Body of pancreas (tissue), 4 donors: Measurements from ENCODE around the gene CFAP107. TPM values are rescaled to one million over a fixed set of nuclear protein-coding genes. Genes with fewer than 3 reads are reported as not detected.

Source experiments
- ATAC-seq: fragments of 150-250 bp; one replicate; pipeline ENCODE4 v1.9.1; 2016
- DNase-seq, 4 donors: peaks; one replicate each; pipeline ENCODE4 v3.0.0-alpha.2; 2019
- H3K27ac ChIP-seq, 4 donors: fragments of 200-600 bp; sonication (generic); 1 replicate in 3 of 4; 2 replicates in 1 of 4; pipeline versions ENCODE4 v1.5.1 to v1.6.1; 2016 to 2019; ENCODE audit warnings: mild to moderate bottlenecking in 1 of 4, mixed read lengths in 1 of 4, moderate library complexity in 1 of 4
- H3K27me3 ChIP-seq, 2 donors: fragments of 200-600 bp; sonication (generic); one replicate each; pipeline ENCODE4 v1.6.0; 2016; ENCODE audit warnings: mild to moderate bottlenecking in 1 of 2
- H3K36me3 ChIP-seq, 2 donors: fragments of 200-600 bp; sonication (generic); replicated peaks in 1 of 2; 2 replicates each; pipeline ENCODE4 v1.5.1; 2016; ENCODE audit warnings: low read depth in 2 of 2; ENCODE audit not compliant: insufficient read depth in 1 of 2
- H3K4me1 ChIP-seq: fragments of 200-600 bp; sonication (generic); one replicate; pipeline ENCODE4 v1.6.0; 2016
- H3K4me3 ChIP-seq, 2 donors: fragments of 200-600 bp; sonication (generic); 1 replicate in 1 of 2; 2 replicates in 1 of 2; pipeline ENCODE4 v1.5.1; 2016 to 2019
- H3K9me3 ChIP-seq, 3 donors: fragments of 200-600 bp; sonication (generic); 1 replicate in 2 of 3; 2 replicates in 1 of 3; pipeline ENCODE4 v1.5.1; 2016
- POLR2A ChIP-seq, 3 donors: fragments of 450-650 bp; IDR thresholded peaks; one replicate each; pipeline ENCODE4 v1.6.1; 2016; ENCODE audit warnings: antibody characterized with exemption in 3 of 3, mild to moderate bottlenecking in 2 of 3
- WGBS, 2 donors: methylation state at CpG; one replicate each; pipeline ENCODE4 v1.1.5; 2017; 5-methylcytosine and 5-hydroxymethylcytosine counted together
- intact Hi-C: fragments of 100-400 bp; cut with DNase I; formaldehyde crosslinking; loops from one replicate; pipeline ENCODE4 v1.15.1; 2023
- total RNA-seq, 2 donors: library from RNA; depleted of rRNA; stranded (reverse); fragments of >200 nt; gene quantifications; one replicate each; pipeline ENCODE4 v1.1.0, GENCODE V29; 2016
- TF ChIP-seq, protein P1 (sequence below), 7 experiments: fragments of 450-650 bp in 4 of 7; fragments of 200-600 bp in 3 of 7; sonication (generic) in 3 of 7; IDR thresholded peaks; one replicate each; pipeline ENCODE4 v1.5.1; 2016 to 2019; ENCODE audit warnings: antibody characterized with exemption in 7 of 7

Gene CFAP107
- total RNA-seq: not detected

DNA sequence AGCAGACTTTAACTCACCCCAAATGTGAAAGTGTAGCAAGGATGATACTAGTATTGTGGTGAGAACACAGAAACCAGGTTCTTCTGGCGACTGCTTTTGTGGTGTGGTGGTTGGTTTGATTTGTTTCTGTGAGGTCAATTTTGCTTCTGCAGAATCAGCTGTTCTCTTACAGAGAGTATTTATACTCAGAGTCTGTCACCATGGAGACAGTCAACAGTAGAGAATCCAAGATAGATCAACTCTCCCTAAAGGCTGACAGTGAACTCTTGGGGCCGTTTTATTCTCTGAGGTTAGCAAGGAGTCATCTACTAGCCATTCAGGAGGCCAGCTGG lies at the start of gene CFAP107:
TSS of gene CFAP107 (plus strand) at position 209 of the 332 bp plus-strand sequence. CDS start 231 bp downstream, outside the sequence.
- H3K36me3 ChIP-seq: no peaks in the 10 kb centered on the region
- no peak within 1 kb of the TSS for H3K27ac ChIP-seq
- H3K4me3 ChIP-seq: no peak within 1 kb of the TSS
- 10 to 21% methylated on average over 2 of the region's 2 CpGs for WGBS, 2 donors
- DNase-seq (no peak), ATAC-seq (no peak)
- intact Hi-C loops: no loop called here
- no peaks in the 10 kb centered on the region for H3K27me3 ChIP-seq
- peaks cover 0 to 12% (median 0%) of the 10 kb centered on the region in 3 donors for H3K9me3 ChIP-seq
- TF ChIP-seq POLR2A (IDR thresholded peaks at IDR 0.05): no peak
- TF ChIP-seq, protein P1, sequence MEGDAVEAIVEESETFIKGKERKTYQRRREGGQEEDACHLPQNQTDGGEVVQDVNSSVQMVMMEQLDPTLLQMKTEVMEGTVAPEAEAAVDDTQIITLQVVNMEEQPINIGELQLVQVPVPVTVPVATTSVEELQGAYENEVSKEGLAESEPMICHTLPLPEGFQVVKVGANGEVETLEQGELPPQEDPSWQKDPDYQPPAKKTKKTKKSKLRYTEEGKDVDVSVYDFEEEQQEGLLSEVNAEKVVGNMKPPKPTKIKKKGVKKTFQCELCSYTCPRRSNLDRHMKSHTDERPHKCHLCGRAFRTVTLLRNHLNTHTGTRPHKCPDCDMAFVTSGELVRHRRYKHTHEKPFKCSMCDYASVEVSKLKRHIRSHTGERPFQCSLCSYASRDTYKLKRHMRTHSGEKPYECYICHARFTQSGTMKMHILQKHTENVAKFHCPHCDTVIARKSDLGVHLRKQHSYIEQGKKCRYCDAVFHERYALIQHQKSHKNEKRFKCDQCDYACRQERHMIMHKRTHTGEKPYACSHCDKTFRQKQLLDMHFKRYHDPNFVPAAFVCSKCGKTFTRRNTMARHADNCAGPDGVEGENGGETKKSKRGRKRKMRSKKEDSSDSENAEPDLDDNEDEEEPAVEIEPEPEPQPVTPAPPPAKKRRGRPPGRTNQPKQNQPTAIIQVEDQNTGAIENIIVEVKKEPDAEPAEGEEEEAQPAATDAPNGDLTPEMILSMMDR (IDR thresholded peaks at IDR 0.05): no peak
- H3K4me1 ChIP-seq: no peaks in the 10 kb centered on the region

DNA sequence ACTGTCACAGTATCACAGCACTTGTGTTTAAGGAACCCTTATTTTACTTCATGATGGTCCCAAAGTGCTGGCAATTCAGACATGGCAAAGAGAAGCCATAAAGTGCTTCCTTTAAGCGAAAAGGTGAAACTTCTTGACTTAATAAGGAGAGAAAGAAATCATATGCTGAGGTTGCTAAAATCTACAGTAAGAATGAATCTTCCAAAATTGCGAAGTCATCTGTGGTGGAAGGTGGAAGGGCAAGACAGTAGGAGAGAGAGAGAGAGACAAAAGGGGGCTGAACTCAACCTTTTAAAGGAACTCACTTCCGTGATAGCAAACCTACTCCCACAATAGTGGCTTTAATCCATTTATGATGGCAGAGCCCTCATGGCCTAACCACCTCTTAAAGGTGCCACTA lies 49.3 kb upstream of the CFAP107 start:
- intact Hi-C loops: no loop called here
- Histone ChIP-seq H3K9me3 (peaks cover 0 to 3% (median 0%) of the 10 kb centered on the region in 3 donors), H3K4me1 (no peaks in the 10 kb centered on the region), H3K4me3 (no peak overlapping the region), H3K27ac (no peak overlapping the region), H3K36me3 (no peaks in the 10 kb centered on the region), H3K27me3 (no peaks in the 10 kb centered on the region)
- DNase-seq: no peak
- TF ChIP-seq POLR2A (IDR thresholded peaks at IDR 0.05): no peak
- TF ChIP-seq, protein P1 (IDR thresholded peaks at IDR 0.05): no peak
- WGBS, 2 donors: 75 to 81% methylated on average over 3 of the region's 3 CpGs
- no peak for ATAC-seq

DNA sequence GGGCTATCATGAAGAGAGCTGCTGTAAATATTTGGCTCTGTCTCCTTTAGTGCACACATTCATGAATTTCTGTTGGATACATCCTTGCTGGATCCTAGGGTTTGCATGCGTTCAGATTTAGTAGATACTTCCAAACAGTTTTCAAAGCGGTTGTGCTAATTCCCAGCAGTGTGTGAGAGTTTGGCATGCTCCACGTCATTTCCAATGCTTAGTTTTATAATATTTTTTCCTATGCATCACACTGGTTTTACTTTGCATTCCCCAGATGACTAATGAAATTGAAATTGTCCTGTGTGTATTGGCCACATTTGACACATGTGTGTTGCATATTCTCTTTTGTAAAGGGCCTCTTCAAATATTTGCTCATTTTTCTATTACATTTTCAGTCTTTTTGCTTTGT lies 48.6 kb upstream of the CFAP107 start:
- intact Hi-C loops: no loop called here
- 75 to 83% methylated on average over 3 of the region's 3 CpGs for WGBS, 2 donors
- Histone ChIP-seq H3K9me3 (peaks cover 0 to 5% (median 0%) of the 10 kb centered on the region in 3 donors), H3K27me3 (no peaks in the 10 kb centered on the region), H3K4me1 (no peaks in the 10 kb centered on the region), H3K4me3 (no peak overlapping the region), H3K36me3 (no peaks in the 10 kb centered on the region), H3K27ac (no peak overlapping the region)
- TF ChIP-seq POLR2A (IDR thresholded peaks at IDR 0.05): no peak
- TF ChIP-seq, protein P1 (IDR thresholded peaks at IDR 0.05): no peak
- DNase-seq (no peak), ATAC-seq (no peak)

DNA sequence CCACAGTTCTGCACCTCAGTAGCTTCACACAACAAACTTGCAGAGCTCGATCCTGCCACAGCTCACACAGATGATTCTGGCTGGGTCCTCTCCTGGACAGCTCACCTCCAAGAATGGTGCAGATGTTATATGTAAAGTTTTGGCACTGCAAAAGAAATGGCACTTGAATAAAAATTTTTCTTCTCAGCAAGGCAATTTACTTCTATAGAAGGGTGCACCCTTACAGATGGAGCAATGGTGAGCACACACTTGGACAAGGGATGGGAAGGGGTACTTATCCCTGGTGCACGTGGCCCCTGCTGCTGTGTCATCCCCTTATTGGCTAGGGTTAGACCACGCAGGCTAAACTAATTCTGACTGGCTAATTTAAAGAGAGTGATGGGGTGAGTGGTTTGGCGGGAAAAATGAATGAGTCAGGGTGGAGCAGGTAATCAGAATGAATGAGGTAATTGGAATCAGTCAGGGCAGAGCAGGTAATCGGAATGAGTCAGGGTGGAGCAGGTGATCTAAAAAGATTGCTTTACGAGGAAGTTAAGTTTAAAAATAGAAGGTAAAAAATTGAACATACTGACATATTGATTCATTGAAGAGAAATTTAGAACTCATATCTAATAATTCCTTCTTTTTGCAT lies 42.1 kb upstream of the CFAP107 start:
- WGBS, 2 donors: 52 to 54% methylated on average over 6 of the region's 6 CpGs
- Histone ChIP-seq H3K27me3 (no peaks in the 10 kb centered on the region), H3K4me1 (no peaks in the 10 kb centered on the region), H3K36me3 (no peaks in the 10 kb centered on the region), H3K4me3 (no peak overlapping the region), H3K9me3 (peaks cover 0 to 5% (median 0%) of the 10 kb centered on the region in 3 donors), H3K27ac (no peak overlapping the region)
- intact Hi-C loops: no loop called here
- TF ChIP-seq POLR2A (IDR thresholded peaks at IDR 0.05): no peak
- TF ChIP-seq, protein P1 (IDR thresholded peaks at IDR 0.05): no peak
- DNase-seq (no peak), ATAC-seq (no peak)

GRCh38 chr1:12706061-12706460 lies 39.9 kb upstream of the CFAP107 start:
- Histone ChIP-seq H3K27ac (no peak overlapping the region), H3K4me1 (no peaks in the 10 kb centered on the region), H3K27me3 (no peaks in the 10 kb centered on the region), H3K4me3 (no peak overlapping the region), H3K9me3 (peaks cover 0 to 5% (median 0%) of the 10 kb centered on the region in 3 donors), H3K36me3 (no peaks in the 10 kb centered on the region)
- no peak for DNase-seq
- intact Hi-C loops: no loop called here
- no peak for ATAC-seq
- 46 to 50% methylated on average over 3 of the region's 3 CpGs for WGBS, 2 donors
- TF ChIP-seq, protein P1 (IDR thresholded peaks at IDR 0.05): no peak
